Stomach (tissue), 9 donors: ENCODE data around the gene GPATCH2. TPM values are rescaled to one million over a fixed set of nuclear protein-coding genes. Genes with fewer than 3 reads are reported as not detected.
"Not testable (repeated sequence)": the region's sequence is repeated elsewhere in the genome, so short reads cannot be mapped to it uniquely, and the experiment has no call there.

ENCODE experiments used
- DNase-seq, 2 donors: peaks; one replicate each; pipeline versions ENCODE4 v3.0.0 to v3.0.0-alpha.2; 2013 to 2019
- H3K27ac ChIP-seq, 5 donors: fragments of 200-600 bp in 4 of 5; sonication (generic) in 4 of 5; one replicate each; pipeline ENCODE4 v1.5.1; 2013 to 2019; ENCODE audit warnings: mild to moderate bottlenecking in 1 of 5, moderate library complexity in 1 of 5
- H3K27me3 ChIP-seq, 3 donors: fragments of 200-600 bp; sonication (generic); one replicate each; pipeline ENCODE4 v1.5.1; 2017 to 2019; ENCODE audit warnings: mixed run types in 1 of 3
- H3K36me3 ChIP-seq, 4 donors: fragments of 200-600 bp; sonication (generic); 1 replicate in 3 of 4; 2 replicates in 1 of 4; pipeline ENCODE4 v1.5.1; 2016 to 2019
- H3K4me1 ChIP-seq, 4 donors: fragments of 200-600 bp; sonication (generic); one replicate each; pipeline ENCODE4 v1.5.1; 2016 to 2019
- H3K4me3 ChIP-seq, 4 donors: fragments of 200-600 bp; sonication (generic) in 3 of 4; one replicate each; pipeline ENCODE4 v1.5.1; 2016 to 2019; ENCODE audit warnings: mild to moderate bottlenecking in 1 of 4
- H3K9me3 ChIP-seq, 4 donors: fragments of 200-600 bp; sonication (generic); one replicate each; pipeline ENCODE4 v1.5.1; 2016 to 2019
- CTCF ChIP-seq, 7 experiments: fragments of 450-650 bp in 4 of 7; fragments of 200-600 bp in 3 of 7; sonication (generic) in 3 of 7; IDR thresholded peaks; one replicate each; pipeline ENCODE4 v1.5.1; 2016 to 2019; ENCODE audit warnings: antibody characterized with exemption in 7 of 7, control low read depth in 2 of 7, mild to moderate bottlenecking in 1 of 7
- EP300 ChIP-seq: sonication (generic); formaldehyde crosslinking; IDR thresholded peaks from one replicate; pipeline ENCODE4 v1.6.1; 2017; ENCODE audit warnings: antibody characterized with exemption
- POLR2A ChIP-seq, 4 donors: fragments of 450-650 bp; IDR thresholded peaks; one replicate each; pipeline ENCODE4 v1.6.1; 2016; ENCODE audit warnings: antibody characterized with exemption in 4 of 4, control low read depth in 2 of 4, mild to moderate bottlenecking in 1 of 4, moderate library complexity in 1 of 4
- POLR2AphosphoS5 ChIP-seq, 3 donors: sonication (generic); formaldehyde crosslinking; IDR thresholded peaks; one replicate each; pipeline ENCODE4 v1.6.1; 2016; ENCODE audit warnings: antibody characterized with exemption in 3 of 3
- WGBS, 5 donors: extraction: QIAGEN DNeasy Blood & Tissue Kit in 3 of 5; methylation state at CpG; one replicate each; pipeline versions ENCODE4 v1.1.5 to v1.1.7; 2013 to 2018; 5-methylcytosine and 5-hydroxymethylcytosine counted together
- intact Hi-C: fragments of 100-400 bp; cut with DNase I; formaldehyde crosslinking; loops from one replicate; pipeline ENCODE4 v1.15.1; 2023; ENCODE audit warnings: low total_unique reads
- polyA plus RNA-seq, 3 donors: library from polyadenylated mRNA; stranded (reverse); fragments of 200-250 nt; gene quantifications; one replicate each; pipeline ENCODE4 v1.2.3, GENCODE V29; 2013
- total RNA-seq, 5 donors: library from RNA; depleted of rRNA; stranded (reverse); fragments of >200 nt; gene quantifications; one replicate each; pipeline versions ENCODE4 v1.1.0 to v1.2.3, GENCODE V29; 2014 to 2016
- donor health status: healthy with polysubstance abuse.
- donor health status: Bipolar disorder and iron deficiency.
- donor health status: healthy.

GPATCH2 gene
- total and polyA plus RNA-seq, 8 donors: 2.4 to 42.8 (median 13.4) TPM

- Histone ChIP-seq H3K4me3 (no peak overlapping the region), H3K4me1 (no peaks in the 10 kb centered on the region), H3K9me3 (no peaks in the 10 kb centered on the region), H3K27ac (no peak overlapping the region), H3K36me3 (no peaks in the 10 kb centered on the region), H3K27me3 (no peaks in the 10 kb centered on the region)
- intact Hi-C loops: no loop called here
- TF ChIP-seq POLR2AphosphoS5 (IDR thresholded peaks at IDR 0.05) (no peak), EP300 (no peak), CTCF (IDR thresholded peaks at IDR 0.05) (no peak), POLR2A (IDR thresholded peaks at IDR 0.05) (no peak)
- no peak for DNase-seq
- WGBS, 5 donors: 81 to 90% (median 82%) methylated on average over 5 of the region's 5 CpGs
Measured at GRCh38 chr1:217389895-217390294, 241.0 kb downstream of the GPATCH2 start.

GRCh38 chr1:217388522-217389065, 242.3 kb downstream of the GPATCH2 start:
- Histone ChIP-seq H3K9me3 (peaks cover 0 to 4% (median 0%) of the 10 kb centered on the region in 4 donors), H3K4me3 (no peak overlapping the region), H3K27ac (no peak overlapping the region), H3K4me1 (no peaks in the 10 kb centered on the region), H3K27me3 (no peaks in the 10 kb centered on the region), H3K36me3 (no peaks in the 10 kb centered on the region)
- TF ChIP-seq POLR2A (IDR thresholded peaks at IDR 0.05) (no peak), EP300 (no peak)
- no peak for DNase-seq
- 80 to 86% (median 85%) methylated on average over 9 of the region's 9 CpGs for WGBS, 5 donors
- intact Hi-C loops: no loop called here

GRCh38 chr1:217381773-217382172, 249.1 kb downstream of the GPATCH2 start:
- intact Hi-C loops, H3K36me3 ChIP-seq, H3K4me1 ChIP-seq, H3K4me3 ChIP-seq, DNase-seq, H3K27ac ChIP-seq, H3K27me3 ChIP-seq: not testable (repeated sequence)
- H3K9me3 ChIP-seq: peaks cover 0 to 25% (median 13%) of the 10 kb centered on the region in 4 donors
- 24 to 34% (median 26%) methylated on average over 2 of the region's 2 CpGs for WGBS, 5 donors

- H3K9me3 ChIP-seq: peaks cover 0 to 25% (median 13%) of the 10 kb centered on the region in 4 donors
- H3K27ac ChIP-seq, H3K4me1 ChIP-seq, H3K4me3 ChIP-seq, intact Hi-C loops, DNase-seq, H3K27me3 ChIP-seq, H3K36me3 ChIP-seq: not testable (repeated sequence)
- 30 to 46% (median 38%) methylated on average over 4 to 5 of the region's 5 CpGs for WGBS, 5 donors
Measured at GRCh38 chr1:217379804-217380203, 251.1 kb downstream of the GPATCH2 start.

- H3K27me3 ChIP-seq: no peaks in the 10 kb centered on the region
- 47 to 74% (median 69%) methylated on average over 4 to 5 of the region's 5 CpGs for WGBS, 5 donors
- no peaks in the 10 kb centered on the region for H3K36me3 ChIP-seq
- H3K9me3 ChIP-seq: peaks cover 0 to 25% (median 13%) of the 10 kb centered on the region in 4 donors
- intact Hi-C loops: no loop called here
- H3K4me3 ChIP-seq: no peak overlapping the region
- no peak overlapping the region for H3K27ac ChIP-seq
- no peaks in the 10 kb centered on the region for H3K4me1 ChIP-seq
- no peak for DNase-seq
- TF ChIP-seq POLR2AphosphoS5 (IDR thresholded peaks at IDR 0.05) (no peak), POLR2A (IDR thresholded peaks at IDR 0.05) (no peak), EP300 (no peak), CTCF (IDR thresholded peaks at IDR 0.05) (no peak)
Measured at GRCh38 chr1:217379336-217379735, 251.6 kb downstream of the GPATCH2 start.

Other genes with a start within 250 kb of the GPATCH2 start
- gene SPATA17, start 254 bp upstream of the GPATCH2 start, total RNA-seq: 1 to 10 TPM in 3 of 5 donors, not detected in 2; 1.5 to 2.3 (median 2.2) TPM
- gene SPATA17, start 254 bp upstream of the GPATCH2 start, polyA plus RNA-seq: under 1 TPM in 2 of 3 donors, not detected in 1; 0.12 to 0.58 TPM